Pancreas (tissue), 10 donors: Measurements from ENCODE around the gene BDH1. TPM values are rescaled to one million over a fixed set of nuclear protein-coding genes. Genes with fewer than 3 reads are reported as not detected.

Experiments
- ATAC-seq, 4 donors: fragments of 200-7000 bp; cut with Tn5 transposase; one replicate each; pipeline versions ENCODE4 v1.8.0 to v1.9.1; 2020; ENCODE audit warnings: mild to moderate bottlenecking in 4 of 4, moderate library complexity in 4 of 4
- DNase-seq, 6 donors: peaks; one replicate each; pipeline ENCODE4 v3.0.0-alpha.2; 2020
- FAIRE-seq: peaks from 2 replicates; lab custom pipeline; 2012; peaks lifted over from hg19 to GRCh38; lab: Jason Lieb, UNC
- H3K27ac ChIP-seq, 4 donors: fragments of 200-600 bp; sonication (generic); 1 replicate in 3 of 4; 2 replicates in 1 of 4; pipeline versions ENCODE4 v1.5.0 to v1.8.0; 2020
- H3K27me3 ChIP-seq, 4 donors: fragments of 200-600 bp; one replicate each; pipeline ENCODE4 v1.8.0; 2021
- H3K36me3 ChIP-seq, 3 donors: fragments of 200-600 bp; sonication (generic) in 1 of 3; one replicate each; pipeline versions ENCODE4 v1.5.0 to v1.8.0; 2020 to 2021
- H3K4me1 ChIP-seq, 3 donors: fragments of 200-600 bp; one replicate each; pipeline ENCODE4 v1.8.0; 2021
- H3K4me3 ChIP-seq, 4 donors: fragments of 200-600 bp; sonication (generic) in 2 of 4; one replicate each; pipeline versions ENCODE4 v1.5.0 to v1.8.0; 2020 to 2021
- H3K9me3 ChIP-seq, 4 donors: fragments of 200-600 bp; one replicate each; pipeline ENCODE4 v1.8.0; 2021
- WGBS, 2 donors: extraction: QIAGEN DNeasy Blood & Tissue Kit; methylation state at CpG; one replicate each; pipeline ENCODE4 v1.1.7; 2013; 5-methylcytosine and 5-hydroxymethylcytosine counted together
- intact Hi-C, 3 donors: fragments of 100-400 bp; cut with DNase I; formaldehyde crosslinking; loops; one replicate each; pipeline versions ENCODE4 v1.11.1 to v1.14.2; 2022
- polyA plus RNA-seq, 2 donors: library from polyadenylated mRNA; stranded (reverse); fragments of 200-250 nt; gene quantifications; one replicate each; pipeline ENCODE4 v1.2.3, GENCODE V29; 2013
- total RNA-seq, 6 donors: library from RNA; stranded (reverse); fragmentation: NEBNext Ultra II Directional in 4 of 6; extraction: Animal tissue kit (Norgen Biotek cat#: 25700) in 4 of 6; gene quantifications; one replicate each; pipeline versions ENCODE4 v1.2.1 to v1.2.4, GENCODE V29; 2021 to 2023
- TF ChIP-seq, protein P1 (sequence below), 4 donors: fragments of 200-600 bp; sonication (generic) in 3 of 4; IDR thresholded peaks; one replicate each; pipeline versions ENCODE4 v1.5.0 to v1.8.0; 2021; ENCODE audit warnings: antibody characterized with exemption in 4 of 4
- donor health status: healthy with polysubstance abuse.
- donor health status: DM: no; HTN: no; CAD: no; lungs with moderate emphysema.
- donor health status: DM: no; HTN: no; CAD: no.
- donor health status: control.
- donor health status: control.
- donor health status: Bipolar disorder and iron deficiency.
- donor health status: DM: yes; HTN: yes; CAD: no.
- donor health status: DM: no; HTN: no; CAD: no.
- donor health status: DM: no; HTN: no; CAD: no.
- donor health status: DM: yes; HTN: yes; CAD: no.

Gene BDH1
- total and polyA plus RNA-seq, 8 donors, result 2.1 to 20.8 (median 8.3) TPM

DNA sequence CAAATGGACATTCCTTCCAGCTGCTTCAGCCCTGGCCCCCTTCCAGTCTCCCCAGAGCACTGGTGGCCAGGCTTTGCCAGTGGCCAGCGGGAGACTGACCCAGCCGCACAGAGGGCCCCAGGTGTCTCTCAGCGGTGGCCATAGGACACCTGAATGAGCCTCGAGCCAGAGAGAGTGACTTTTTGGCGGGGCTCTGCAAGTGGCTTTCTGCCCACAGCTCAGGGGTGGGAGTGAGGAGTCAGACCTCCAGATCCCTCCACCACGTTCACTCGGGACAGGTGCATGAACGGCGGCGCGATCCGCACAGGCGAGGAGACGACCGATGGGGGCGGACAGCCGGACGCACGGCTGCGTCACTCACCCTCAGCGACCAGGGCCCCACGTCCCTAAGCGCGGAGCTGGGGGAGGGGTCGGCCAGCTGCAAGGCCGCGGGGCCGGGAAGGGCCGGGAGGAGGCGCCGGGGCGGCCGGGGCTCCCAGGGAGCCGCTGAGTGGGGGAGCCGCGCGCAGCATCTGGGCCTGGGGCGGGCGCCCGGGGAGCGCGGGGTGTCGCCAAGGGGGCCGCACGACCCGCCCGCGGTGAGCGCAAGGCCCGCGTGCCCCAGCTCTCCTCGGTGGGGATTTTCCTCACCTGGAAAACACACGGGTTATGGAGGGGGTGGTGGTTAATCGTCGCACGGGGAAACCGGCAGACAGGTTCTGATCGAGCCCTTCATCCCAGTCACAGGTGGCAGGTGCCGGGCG is 57.1 kb downstream of the BDH1 start:
- Histone ChIP-seq H3K27me3 (no peaks in the 10 kb centered on the region), H3K4me1 (peaks cover 0 to 3% (median 0%) of the 10 kb centered on the region in 3 donors), H3K9me3 (no peaks in the 10 kb centered on the region), H3K4me3 (no peak overlapping the region), H3K36me3 (no peaks in the 10 kb centered on the region), H3K27ac (no peak overlapping the region)
- 80 to 84% methylated on average over 55 to 60 of the region's 60 CpGs for WGBS, 2 donors
- no peak for DNase-seq
- TF ChIP-seq, protein P1, sequence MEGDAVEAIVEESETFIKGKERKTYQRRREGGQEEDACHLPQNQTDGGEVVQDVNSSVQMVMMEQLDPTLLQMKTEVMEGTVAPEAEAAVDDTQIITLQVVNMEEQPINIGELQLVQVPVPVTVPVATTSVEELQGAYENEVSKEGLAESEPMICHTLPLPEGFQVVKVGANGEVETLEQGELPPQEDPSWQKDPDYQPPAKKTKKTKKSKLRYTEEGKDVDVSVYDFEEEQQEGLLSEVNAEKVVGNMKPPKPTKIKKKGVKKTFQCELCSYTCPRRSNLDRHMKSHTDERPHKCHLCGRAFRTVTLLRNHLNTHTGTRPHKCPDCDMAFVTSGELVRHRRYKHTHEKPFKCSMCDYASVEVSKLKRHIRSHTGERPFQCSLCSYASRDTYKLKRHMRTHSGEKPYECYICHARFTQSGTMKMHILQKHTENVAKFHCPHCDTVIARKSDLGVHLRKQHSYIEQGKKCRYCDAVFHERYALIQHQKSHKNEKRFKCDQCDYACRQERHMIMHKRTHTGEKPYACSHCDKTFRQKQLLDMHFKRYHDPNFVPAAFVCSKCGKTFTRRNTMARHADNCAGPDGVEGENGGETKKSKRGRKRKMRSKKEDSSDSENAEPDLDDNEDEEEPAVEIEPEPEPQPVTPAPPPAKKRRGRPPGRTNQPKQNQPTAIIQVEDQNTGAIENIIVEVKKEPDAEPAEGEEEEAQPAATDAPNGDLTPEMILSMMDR (IDR thresholded peaks at IDR 0.05), result no peak
- ATAC-seq, result no peak
- intact Hi-C loops, result no loop called here
- FAIRE-seq, result no peak

DNA sequence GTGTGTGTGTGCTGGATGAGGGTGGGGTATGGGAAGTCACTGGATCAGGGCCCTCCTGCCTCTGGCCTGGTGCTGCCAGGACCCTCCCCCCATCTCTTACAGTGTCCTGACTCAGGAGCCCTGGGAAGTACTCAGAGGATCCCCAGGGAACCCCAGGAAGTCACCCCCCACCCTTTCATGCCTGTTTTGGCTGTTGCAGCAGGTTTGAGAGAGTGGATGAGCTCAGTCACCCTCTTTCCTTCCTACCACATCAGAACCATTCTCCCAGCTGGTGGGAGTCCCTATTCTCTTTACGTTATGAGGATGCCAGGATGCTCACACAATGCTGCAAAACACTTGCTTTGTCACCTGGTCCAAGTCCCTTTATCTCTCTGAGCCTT is 59.0 kb downstream of the BDH1 start:
- 89 to 100% methylated on average over 1 of the region's 1 CpG for WGBS, 2 donors

DNA sequence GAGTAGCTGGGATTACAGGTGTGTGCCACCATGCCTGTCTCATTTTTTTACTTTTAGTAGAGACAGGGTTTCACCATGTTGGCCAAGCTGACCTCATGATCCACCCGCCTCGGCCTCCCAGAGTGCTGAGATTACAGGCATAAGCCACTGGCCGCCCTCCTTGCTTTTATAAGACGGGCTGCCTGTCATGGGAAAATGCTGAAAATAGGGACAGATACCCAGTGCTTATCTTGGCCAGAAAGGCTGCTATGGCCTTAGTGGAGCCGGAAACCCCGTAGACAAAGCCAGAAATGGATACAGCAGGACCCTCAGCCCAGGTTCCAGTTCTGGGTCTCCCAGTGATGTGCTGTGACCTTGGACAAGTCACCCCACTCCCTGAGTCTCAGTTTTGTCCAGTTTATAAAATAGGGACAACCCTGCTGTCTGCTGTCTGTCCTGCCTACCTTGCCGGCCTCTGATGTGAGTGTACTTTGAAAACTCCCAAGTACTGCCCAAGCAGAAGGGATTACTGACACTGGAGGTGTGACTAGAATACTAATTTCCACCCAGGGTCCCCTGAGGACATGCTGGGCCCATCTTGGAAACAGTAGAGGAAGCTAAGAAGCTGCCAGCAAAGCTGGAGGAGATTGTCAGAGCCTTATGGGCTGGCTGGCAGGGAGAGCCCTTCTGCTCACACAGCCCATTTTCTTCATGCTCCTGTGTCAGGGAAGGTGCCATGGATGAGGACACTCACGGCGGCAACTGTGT is 59.6 kb downstream of the BDH1 start:
- Histone ChIP-seq H3K27me3 (no peaks in the 10 kb centered on the region), H3K27ac (no peak overlapping the region), H3K4me1 (peaks cover 0 to 3% (median 0%) of the 10 kb centered on the region in 3 donors), H3K4me3 (no peak overlapping the region), H3K9me3 (no peaks in the 10 kb centered on the region), H3K36me3 (no peaks in the 10 kb centered on the region)
- DNase-seq (no peak), FAIRE-seq (no peak), ATAC-seq (no peak)
- 82 to 92% methylated on average over 9 of the region's 9 CpGs for WGBS, 2 donors
- intact Hi-C loops, result no loop called here
- TF ChIP-seq, protein P1 (IDR thresholded peaks at IDR 0.05), result no peak

More for the DNA sequence above, 59.0 kb downstream of the BDH1 start:
- Histone ChIP-seq H3K9me3 (no peaks in the 10 kb centered on the region), H3K27ac (no peak overlapping the region), H3K27me3 (no peaks in the 10 kb centered on the region), H3K4me1 (peaks cover 0 to 3% (median 0%) of the 10 kb centered on the region in 3 donors), H3K36me3 (no peaks in the 10 kb centered on the region), H3K4me3 (no peak overlapping the region)
- ATAC-seq, result no peak
- FAIRE-seq, result no peak
- no peak for DNase-seq
- intact Hi-C loops, result no loop called here
- TF ChIP-seq, protein P1 (IDR thresholded peaks at IDR 0.05), result no peak

DNA sequence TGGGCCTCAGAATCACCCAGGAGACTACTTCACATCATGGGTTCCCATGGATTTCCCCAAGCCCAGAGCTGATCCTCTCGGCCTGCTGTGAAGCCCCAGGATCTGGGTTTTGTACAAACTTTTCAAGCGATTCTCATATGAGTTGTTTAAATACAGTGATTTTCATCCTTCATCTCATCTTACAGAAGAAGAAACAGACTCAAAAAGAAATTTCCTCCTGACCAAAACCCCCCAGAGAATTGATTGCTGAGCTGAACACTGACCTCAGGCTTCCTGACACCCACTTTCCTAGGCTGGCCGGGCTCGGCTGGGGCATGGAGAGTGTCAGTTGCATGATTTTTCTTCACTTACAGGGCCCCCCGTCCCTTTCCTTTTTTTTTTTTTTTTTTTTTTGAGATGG is 60.3 kb downstream of the BDH1 start:
- FAIRE-seq, result no peak
- intact Hi-C loops, result no loop called here
- Histone ChIP-seq H3K4me3 (no peak overlapping the region), H3K4me1 (peaks cover 0 to 3% (median 0%) of the 10 kb centered on the region in 3 donors), H3K27ac (no peak overlapping the region), H3K9me3 (no peaks in the 10 kb centered on the region), H3K36me3 (no peaks in the 10 kb centered on the region), H3K27me3 (no peaks in the 10 kb centered on the region)
- TF ChIP-seq, protein P1 (IDR thresholded peaks at IDR 0.05), result no peak
- DNase-seq, result no peak
- no peak for ATAC-seq
- WGBS, 2 donors, result 85 to 89% methylated on average over 5 of the region's 5 CpGs
